ENCODE measurements around the gene CNPY2.
"Not testable (repeated sequence)": the region's sequence is repeated elsewhere in the genome, so short reads cannot be mapped to it uniquely, and the experiment has no call there.

The CNPY2 gene

GRCh38 chr12:56297400-56297799 lies 18.4 kb downstream of the CNPY2 start:
- DNase-seq = no peak

- no peak for DNase-seq
Measured at GRCh38 chr12:56296295-56296694, 19.5 kb downstream of the CNPY2 start.

- DNase-seq = no peak
Measured at GRCh38 chr12:56293795-56294194, 22.0 kb downstream of the CNPY2 start.

GRCh38 chr12:56288705-56289387 lies 26.9 kb downstream of the CNPY2 start:
- DNase-seq = no peak

GRCh38 chr12:56286044-56286830 lies 29.6 kb downstream of the CNPY2 start:
- DNase-seq = no peak

GRCh38 chr12:56284263-56284662 lies 31.5 kb downstream of the CNPY2 start:
- DNase-seq = not testable (repeated sequence)

- no peak for DNase-seq
Measured at GRCh38 chr12:56282579-56282978, 33.2 kb downstream of the CNPY2 start.

- DNase-seq = no peak
Measured at GRCh38 chr12:56282030-56282429, 33.8 kb downstream of the CNPY2 start.

GRCh38 chr12:56280849-56281248 lies 34.9 kb downstream of the CNPY2 start:
- no peak for DNase-seq

- no peak for DNase-seq
Measured at GRCh38 chr12:56278905-56279304, 36.9 kb downstream of the CNPY2 start.

GRCh38 chr12:56274299-56274698 lies 41.5 kb downstream of the CNPY2 start:
- DNase-seq = no peak

GRCh38 chr12:56272468-56272867 lies 43.3 kb downstream of the CNPY2 start:
- not testable (repeated sequence) for DNase-seq

- DNase-seq = no peak
Measured at GRCh38 chr12:56271031-56271430, 44.8 kb downstream of the CNPY2 start.

- no peak for DNase-seq
Measured at GRCh38 chr12:56267443-56268071, 48.2 kb downstream of the CNPY2 start.

GRCh38 chr12:56266693-56267442 lies 48.9 kb downstream of the CNPY2 start, which contains the start of gene COQ10A:
COQ10A (plus strand) TSS chr12:56266942; CDS start chr12:56267119, 177 bp downstream.
- DNase-seq = peak; percentile 87

GRCh38 chr12:56266068-56266692 lies 49.6 kb downstream of the CNPY2 start:
- not testable (repeated sequence) for DNase-seq

GRCh38 chr12:56262955-56263354 lies 52.8 kb downstream of the CNPY2 start:
- DNase-seq = not testable (repeated sequence)

GRCh38 chr12:56261503-56262232 lies 54.1 kb downstream of the CNPY2 start:
- DNase-seq = no peak

GRCh38 chr12:56260921-56261320 lies 54.9 kb downstream of the CNPY2 start:
- no peak for DNase-seq

GRCh38 chr12:56260380-56260779 lies 55.4 kb downstream of the CNPY2 start:
- no peak for DNase-seq
